Putamen (tissue), 1 donor: ENCODE results near the gene NR4A1.
"Not testable (repeated sequence)": the region's sequence is repeated elsewhere in the genome, so short reads cannot be mapped to it uniquely, and the experiment has no call there.

Experiments
- DNase-seq: peaks from one replicate; pipeline ENCODE4 v3.0.0-alpha.2; 2016; ENCODE audit warnings: low spot score

NR4A1 gene

DNA sequence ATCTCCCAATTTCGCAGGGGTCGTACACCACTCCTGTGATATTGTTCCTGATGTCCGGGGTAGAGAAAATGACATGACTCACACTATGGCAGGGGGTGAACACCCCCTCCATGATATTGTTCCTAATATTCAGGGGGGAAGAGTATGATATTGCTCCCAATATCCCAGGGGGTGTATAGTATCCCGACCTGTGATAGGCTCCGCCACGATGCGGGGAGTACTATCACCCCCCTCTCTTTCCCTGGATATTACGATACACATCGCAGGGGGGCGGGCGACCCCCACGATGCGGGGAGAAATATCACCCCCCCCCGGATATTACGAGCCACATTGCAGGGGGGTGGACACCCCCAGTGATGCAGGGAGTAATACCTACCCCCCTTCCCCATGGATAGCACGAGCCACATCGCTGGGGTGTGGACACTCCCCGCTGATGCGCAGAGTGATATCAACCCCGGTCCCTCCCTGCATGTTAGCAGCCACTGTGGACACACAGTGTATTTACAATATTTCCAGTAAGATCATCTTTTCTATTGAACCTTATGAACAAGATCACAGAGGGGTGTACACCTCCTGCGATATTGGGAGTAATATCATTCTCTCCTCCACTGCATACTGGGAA lies 45.9 kb downstream of the NR4A1 start:
- DNase-seq, result no peak

DNA sequence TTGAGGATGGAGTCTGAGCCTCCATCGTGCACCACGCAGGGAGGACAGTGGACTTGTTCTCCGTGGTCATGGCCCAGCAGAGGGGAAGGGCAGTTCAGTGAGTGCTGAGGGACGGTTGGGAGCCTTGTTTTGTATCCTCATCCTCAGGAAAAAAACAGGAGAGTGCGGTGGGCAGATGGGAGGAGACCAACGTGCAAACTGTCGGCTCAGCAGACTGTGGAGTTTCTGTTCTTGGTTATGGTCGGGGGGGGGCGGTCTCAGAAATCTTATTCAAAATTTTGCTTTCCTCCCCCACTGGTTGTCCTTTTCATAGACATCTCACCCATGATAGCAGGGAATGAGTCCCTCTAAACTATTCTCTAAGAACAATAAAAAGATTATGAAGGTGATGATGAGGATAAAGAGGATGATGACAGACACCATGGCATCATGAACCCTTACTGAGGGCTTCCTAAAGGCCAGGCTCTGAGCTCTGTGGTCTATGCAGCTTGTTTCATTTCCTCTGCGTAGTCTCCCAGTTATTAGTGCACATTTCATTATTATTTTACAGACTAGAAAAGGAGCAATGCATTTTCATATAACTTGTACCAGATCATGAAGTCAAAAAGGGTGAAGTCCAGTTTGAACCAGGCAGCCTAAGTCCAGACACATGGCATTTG lies 53.3 kb downstream of the NR4A1 start:
- not testable (repeated sequence) for DNase-seq
